GM12878 (cell line): ENCODE results near the gene ZNF366. TPM values are rescaled to one million over a fixed set of nuclear protein-coding genes. Genes with fewer than 3 reads are reported as not detected.

Experiments
- ATAC-seq: fragments of 200-7000 bp; cut with Tn5 transposase; 3 replicates; pipeline ENCODE4 v1.9.1; 2020; ENCODE audit warnings: mild to moderate bottlenecking, moderate library complexity
- BruUV-seq: library from RNA; stranded (reverse); fragments of 400-500 nt; replicated peaks from 2 replicates; lab custom pipeline; 2021; lab: Mats Ljungman, UMichigan
- CTCF ChIA-PET: fragments of 300-600 bp; sonication (Branson Sonifier 250); formaldehyde crosslinking; extraction: SDS; loops from one replicate; lab custom pipeline; 2021; ENCODE audit warnings: inconsistent platforms; lab: Yijun Ruan, JAX
- POLR2A ChIA-PET: fragments of 350-600 bp; formaldehyde crosslinking; extraction: SDS; loops from one replicate; lab custom pipeline; 2021; ENCODE audit warnings: inconsistent platforms; lab: Charles Lee
- RAD21 ChIA-PET: fragments of 300-600 bp; sonication (Branson Sonifier 250); formaldehyde crosslinking; loops from one replicate; lab custom pipeline; 2023; ENCODE audit warnings: antibody characterized with exemption; ENCODE audit not compliant: unreplicated experiment; lab: Charles Lee
- SMC1A ChIA-PET: fragments of 300-600 bp; sonication (Branson Sonifier 250); formaldehyde crosslinking; loops from one replicate; lab custom pipeline; 2023; ENCODE audit not compliant: unreplicated experiment, uncharacterized antibody; lab: Charles Lee
- DNase-seq: peaks from one replicate; pipeline ENCODE4 v3.0.0-alpha.2; 2011; ENCODE audit warnings: low read depth, low spot score
- FAIRE-seq: peaks from 3 replicates; lab custom pipeline; 2011; peaks lifted over from hg19 to GRCh38; lab: Jason Lieb, UNC
- H2AFZ ChIP-seq: 2 replicates; pipeline ENCODE4 v1.6.0; 2011; ENCODE audit warnings: low read depth, low read length, control low read depth; ENCODE audit not compliant: control insufficient read depth
- H3K27ac ChIP-seq: 2 replicates; pipeline ENCODE4 v1.5.1; 2011; ENCODE audit warnings: control low read depth; ENCODE audit not compliant: control insufficient read depth, insufficient read depth
- H3K27me3 ChIP-seq, 2 experiments: replicated peaks in 1 of 2; 2 replicates each; pipeline versions ENCODE4 v1.6.0 to v1.6.1; 2011; ENCODE audit warnings: low read length in 1 of 2; ENCODE audit not compliant: control insufficient read depth in 2 of 2, insufficient read depth in 2 of 2
- H3K36me3 ChIP-seq, 2 experiments: 2 replicates each; pipeline ENCODE4 v1.5.1; 2011; ENCODE audit warnings: low read length in 1 of 2; ENCODE audit not compliant: control insufficient read depth in 2 of 2, insufficient read depth in 2 of 2
- H3K4me1 ChIP-seq: 2 replicates; pipeline ENCODE4 v1.6.1; 2011; ENCODE audit warnings: mild to moderate bottlenecking, low read length, moderate library complexity, mixed read lengths; ENCODE audit not compliant: control insufficient read depth, insufficient read depth
- H3K4me2 ChIP-seq: 2 replicates; pipeline ENCODE4 v1.6.0; 2011; ENCODE audit warnings: control low read depth; ENCODE audit not compliant: control insufficient read depth, insufficient read depth
- H3K4me3 ChIP-seq: fragments of 200-600 bp; sonication (generic); 2 replicates; pipeline ENCODE4 v1.5.1; 2016
- H3K79me2 ChIP-seq: 2 replicates; pipeline ENCODE4 v1.6.0; 2011; ENCODE audit warnings: low read length; ENCODE audit not compliant: control insufficient read depth, insufficient read depth
- H3K9ac ChIP-seq: 2 replicates; pipeline ENCODE4 v1.8.0; 2011; ENCODE audit warnings: low read length, control low read depth, mixed read lengths; ENCODE audit not compliant: control insufficient read depth, insufficient read depth
- H3K9me3 ChIP-seq: replicated peaks from 3 replicates; pipeline ENCODE4 v1.5.1; 2011; ENCODE audit warnings: mild to moderate bottlenecking, low read length; ENCODE audit not compliant: control insufficient read depth, insufficient read depth
- H4K20me1 ChIP-seq: 2 replicates; pipeline ENCODE4 v1.6.0; 2011; ENCODE audit not compliant: control insufficient read depth, insufficient read depth
- BCLAF1 ChIP-seq: fragments of 450-650 bp; IDR thresholded peaks from 2 replicates; pipeline ENCODE4 v1.6.1; 2017; ENCODE audit warnings: antibody characterized with exemption, mild to moderate bottlenecking, moderate library complexity
- CHD2 ChIP-seq: IDR thresholded peaks from 2 replicates; pipeline ENCODE4 v1.6.1; 2011; ENCODE audit warnings: low read depth, low read length, improper control_type of control experiment, borderline replicate concordance
- EP300 ChIP-seq, 2 experiments: fragments of 150-350 bp in 1 of 2; IDR thresholded peaks; 2 replicates each; pipeline ENCODE4 v1.6.1; 2011 to 2012; ENCODE audit warnings: low read depth in 2 of 2, low read length in 2 of 2, borderline replicate concordance in 1 of 2, improper control_type of control experiment in 1 of 2, inconsistent platforms in 1 of 2; ENCODE audit not compliant: control insufficient read depth in 1 of 2
- GABPA ChIP-seq: IDR thresholded peaks from 2 replicates; pipeline ENCODE4 v1.6.1; 2014; ENCODE audit warnings: antibody characterized with exemption, low read depth, mild to moderate bottlenecking, inconsistent platforms
- IRF3 ChIP-seq: fragments of 450-650 bp; IDR thresholded peaks from 2 replicates; pipeline ENCODE4 v1.6.1; 2014; ENCODE audit warnings: mild to moderate bottlenecking
- MAX ChIP-seq: IDR thresholded peaks from 2 replicates; pipeline ENCODE4 v1.6.1; 2012; ENCODE audit warnings: low read depth, low read length, improper control_type of control experiment
- MEF2A ChIP-seq: IDR thresholded peaks from 2 replicates; pipeline ENCODE4 v1.6.1; 2011; ENCODE audit warnings: low read depth, mild to moderate bottlenecking, low read length, moderate library complexity; ENCODE audit not compliant: insufficient read depth
- MYB ChIP-seq: fragments of 150-350 bp; IDR thresholded peaks from 2 replicates; pipeline ENCODE4 v1.6.1; 2014; ENCODE audit warnings: mild to moderate bottlenecking, low read depth, low read length, borderline replicate concordance
- NR2F1 ChIP-seq: fragments of 450-650 bp; conservative IDR thresholded peaks from 2 replicates; pipeline ENCODE4 v1.6.1; 2017; ENCODE audit warnings: mild to moderate bottlenecking
- RAD51 ChIP-seq: fragments of 450-650 bp; IDR thresholded peaks from 2 replicates; pipeline ENCODE4 v1.6.1; 2016; ENCODE audit warnings: moderate library complexity, mild to moderate bottlenecking, inconsistent platforms
- RELB ChIP-seq: fragments of 450-650 bp; IDR thresholded peaks from 2 replicates; pipeline ENCODE4 v1.6.1; 2017; ENCODE audit warnings: low read depth, mild to moderate bottlenecking, moderate library complexity
- RUNX3 ChIP-seq: IDR thresholded peaks from 2 replicates; pipeline ENCODE4 v1.6.1; 2012; ENCODE audit warnings: low read length, inconsistent platforms
- SREBF2 ChIP-seq: IDR thresholded peaks from 2 replicates; pipeline ENCODE4 v1.6.1; 2012; ENCODE audit warnings: mild to moderate bottlenecking, low read length
- STAT3 ChIP-seq: IDR thresholded peaks from 2 replicates; pipeline ENCODE4 v1.6.1; 2011; ENCODE audit warnings: low read depth, low read length, improper control_type of control experiment
- SUZ12 ChIP-seq: fragments of 200-600 bp; sonication (generic); IDR thresholded peaks from one replicate; pipeline ENCODE4 v1.6.1; 2018; ENCODE audit warnings: antibody characterized with exemption, mild to moderate bottlenecking; ENCODE audit not compliant: unreplicated experiment
- USF2 ChIP-seq: IDR thresholded peaks from 2 replicates; pipeline ENCODE4 v1.6.1; 2011; ENCODE audit warnings: low read depth, low read length, improper control_type of control experiment, borderline replicate concordance
- in situ Hi-C: fragments of 300-500 bp; cut with MboI; formaldehyde crosslinking; loops from 9 replicates; pipeline ENCODE4 v1.14.3; 2018; ENCODE audit warnings: mixed read lengths
- intact Hi-C: fragments of 100-400 bp; cut with micrococcal nuclease; formaldehyde crosslinking; loops from one replicate; pipeline ENCODE4 v1.14.2; 2022; ENCODE audit not compliant: unreplicated experiment
- polyA plus RNA-seq, 11 experiments: library from polyadenylated mRNA; depleted of rRNA in 4 of 11; unstranded in 6 of 11; stranded (reverse) in 5 of 11; fragments of >200 nt; fragmentation: Nextera tagmentation in 4 of 11; fragmentation: Illumina TruSeq in 1 of 11; extraction: Ambion mirVana in 4 of 11; extraction: Trizol in 1 of 11; gene quantifications; 1 replicate in 1 of 11; 2 replicates in 10 of 11; pipeline versions ENCODE4 v1.2.1 to v1.2.3, GENCODE V29; 2011 to 2016; ENCODE audit warnings: inconsistent platforms in 2 of 11, missing spikeins in 2 of 11, low read depth in 1 of 11
- total RNA-seq, 4 experiments: library from RNA; depleted of rRNA in 3 of 4; stranded (reverse); fragments of >200 nt in 3 of 4; fragmentation: Illumina TruSeq in 1 of 4; extraction: Trizol in 1 of 4; gene quantifications; 2 replicates each; pipeline versions ENCODE4 v1.2.1 to v1.2.3, GENCODE V29; 2013 to 2021

Gene ZNF366
- total and polyA plus RNA-seq, 10 of the 15 experiments (the other 5 are each of a cell fraction or from before 2014, with no cell fraction given) = 0.01 to 0.18 (median 0.04) TPM; not detected in 6

- POLR2A ChIA-PET = interaction anchor here (0.6 kb wide), 1 partner anchor 30 kb away, joined by 3 read pairs; no protein-coding TSS in a partner anchor
- FAIRE-seq (no peak), DNase-seq (no peak), ATAC-seq (no peak)
- Histone ChIP-seq H3K4me3 (no peak overlapping the region), H3K79me2 (no peaks in the 10 kb centered on the region), H3K4me1 (no peaks in the 10 kb centered on the region), H4K20me1 (no peaks in the 10 kb centered on the region), H3K27me3 (no peaks in the 10 kb centered on the region), H3K9ac (no peak overlapping the region), H3K9me3 (no peaks in the 10 kb centered on the region; the same call in 2 of the 3 replicates), H2AFZ (no peak overlapping the region), H3K36me3 (no peaks in the 10 kb centered on the region), H3K4me2 (no peak overlapping the region), H3K27ac (no peak overlapping the region)
- no TSS peak for BruUV-seq
- RAD21 ChIA-PET = interaction anchor here (0.9 kb wide), 1 partner anchor 11 kb away, joined by 3 read pairs; no protein-coding TSS in a partner anchor
- TF ChIP-seq BCLAF1 = no peak
- no peak for TF ChIP-seq STAT3
- no peak for TF ChIP-seq MEF2A
- no peak for TF ChIP-seq RAD51
- TF ChIP-seq SUZ12 = no peak
- no peak for TF ChIP-seq MYB
- TF ChIP-seq SREBF2 = no peak
- TF ChIP-seq RELB = no peak
- TF ChIP-seq IRF3 = no peak
- TF ChIP-seq EP300 (IDR thresholded peaks at IDR 0.05; ENCODE audit: borderline replicate concordance in 1 of 2, control insufficient read depth in 1 of 2, low read depth in 2 of 2, low read length in 2 of 2) = no peak
- no peak for TF ChIP-seq RUNX3
- no peak for TF ChIP-seq MAX
- TF ChIP-seq USF2 = no peak
- TF ChIP-seq CHD2 = no peak
- no peak for TF ChIP-seq GABPA
- no peak for TF ChIP-seq NR2F1
- CTCF ChIA-PET = interaction anchor here (0.8 to 1.7 kb wide), 2 partner anchors 11 to 35 kb away, joined by 4 to 9 read pairs; no protein-coding TSS in a partner anchor
- SMC1A ChIA-PET = interaction anchor here (1.0 to 5.9 kb wide), 6 partner anchors 9 to 94 kb away, joined by 3 to 22 read pairs (median 4); no protein-coding TSS in a partner anchor
- in situ Hi-C loops = no loop called here
- intact Hi-C loops = no loop called here
Measured at GRCh38 chr5:72488756-72489155, 18.5 kb downstream of the ZNF366 start.
